Sigmoid colon (tissue), 3 donors: ENCODE measurements around the gene MYH14.

Experiments
- CTCF ChIP-seq, 4 experiments: fragments of 450-650 bp in 3 of 4; fragments of 200-600 bp in 1 of 4; IDR thresholded peaks; one replicate each; pipeline ENCODE4 v1.5.1; 2016 to 2019; ENCODE audit warnings: antibody characterized with exemption in 4 of 4, mild to moderate bottlenecking in 3 of 4, moderate library complexity in 2 of 4
- POLR2A ChIP-seq, 2 donors: fragments of 450-650 bp; IDR thresholded peaks; one replicate each; pipeline ENCODE4 v1.6.1; 2016; ENCODE audit warnings: antibody characterized with exemption in 2 of 2, mild to moderate bottlenecking in 2 of 2, moderate library complexity in 2 of 2

- TF ChIP-seq POLR2A (IDR thresholded peaks at IDR 0.05) (no peak), CTCF (IDR thresholded peaks at IDR 0.05) (no peak)
These were observed 115.0 kb downstream of the MYH14 start for GRCh38 chr19:50318438-50318837.
